ENCODE results near the gene ZNF606. TPM values are rescaled to one million over a fixed set of nuclear protein-coding genes. Genes with fewer than 3 reads are reported as not detected.

Gene ZNF606
- total and polyA plus RNA-seq, 2 donors (not counting 3 experiments of a cell fraction or from before 2014, with no cell fraction given), result 4.6 to 10.8 TPM

GRCh38 chr19:58021541-58022282 is 19.1 kb upstream of the ZNF606 start:
- Histone ChIP-seq H3K4me3 (replicated peaks in 1 of 3; ENCODE audit: insufficient read depth in 1 of 3, low read depth in 1 of 3, low read length in 3 of 3) (no peak overlapping the region), H3K36me3 (ENCODE audit: control insufficient read depth in 2 of 2, extremely low read depth in 1 of 2, insufficient read depth in 2 of 2, low read length in 2 of 2) (no peaks in the 10 kb centered on the region), H3K9me1 (replicated peaks; ENCODE audit: control insufficient read depth, extremely low read depth, insufficient read depth, low read length) (no peaks in the 10 kb centered on the region), H3K79me2 (ENCODE audit: control insufficient read depth, insufficient read depth, low read length) (no peaks in the 10 kb centered on the region), H3K27me3 (ENCODE audit: control insufficient read depth in 2 of 2, insufficient read depth in 2 of 2, low read length in 2 of 2) (no peaks in the 10 kb centered on the region), H4K20me1 (replicated peaks; ENCODE audit: control insufficient read depth, extremely low read depth, insufficient read depth, low read length) (no peaks in the 10 kb centered on the region), H3K4me1 (ENCODE audit: control insufficient read depth, extremely low read depth, insufficient read depth, low read length) (no peaks in the 10 kb centered on the region), H3K27ac (ENCODE audit: insufficient read depth, low read depth, low read length) (no peak overlapping the region), H3K9me3 (replicated peaks; ENCODE audit: control insufficient read depth, insufficient read depth, low read length) (peaks cover 1% of the 10 kb centered on the region), H2AFZ (ENCODE audit: low read depth, low read length) (no peak overlapping the region), H3K9ac (replicated peaks; ENCODE audit: extremely low read depth, insufficient read depth, low read length) (no peak overlapping the region), H3K4me2 (ENCODE audit: insufficient read depth, low read length) (no peak overlapping the region)
- FAIRE-seq (no peak), DNase-seq (ENCODE audit: low read depth, low spot score) (peak; percentile 6)
- dilution Hi-C loops (cut with MboI; ENCODE audit: extremely low pct_ligation_motif_present, low sequenced_read_pairs), result no loop called here
- CTCF ChIA-PET, result no interaction called here
- BruUV-seq (replicated peaks), result no TSS peak
- POLR2A ChIA-PET, result no interaction called here
- intact Hi-C loops (cut with micrococcal nuclease), result loop anchor here (2.0 kb wide), 1 partner anchor 133 kb away; no protein-coding TSS in a partner anchor
- TF ChIP-seq CTCF (IDR thresholded peaks at IDR 0.05; ENCODE audit: extremely low read depth in 1 of 2, insufficient read depth in 1 of 2, low read depth in 1 of 2, low read length in 2 of 2), result peak in 1 of 2 donors; percentile 12
- no peak for TF ChIP-seq MAX (IDR thresholded peaks at IDR 0.05; ENCODE audit: insufficient read depth, insufficient read length)

GRCh38 chr19:58020129-58020528 is 17.5 kb upstream of the ZNF606 start:
- intact Hi-C loops (cut with micrococcal nuclease) (no loop called here), dilution Hi-C loops (cut with MboI; ENCODE audit: extremely low pct_ligation_motif_present, low sequenced_read_pairs) (no loop called here)
- TF ChIP-seq CTCF (IDR thresholded peaks at IDR 0.05; ENCODE audit: extremely low read depth in 1 of 2, insufficient read depth in 1 of 2, low read depth in 1 of 2, low read length in 2 of 2), result no peak
- TF ChIP-seq JUN (IDR thresholded peaks at IDR 0.05; ENCODE audit: borderline replicate concordance, insufficient read depth, insufficient read length, low read depth), result no peak
- no peak for TF ChIP-seq FOS (IDR thresholded peaks at IDR 0.05; ENCODE audit: borderline replicate concordance, insufficient read depth, low read length)
- TF ChIP-seq POLR2A (IDR thresholded peaks at IDR 0.05; ENCODE audit: low read depth, low read length), result no peak
- no peak for TF ChIP-seq MYC (IDR thresholded peaks at IDR 0.05; ENCODE audit: low read depth, low read length)
- TF ChIP-seq MAX (IDR thresholded peaks at IDR 0.05; ENCODE audit: insufficient read depth, insufficient read length), result no peak
- TF ChIP-seq EZH2 (IDR thresholded peaks at IDR 0.05; ENCODE audit: borderline replicate concordance, low read depth, low read length, severe bottlenecking), result no peak
- no peak for TF ChIP-seq POLR2AphosphoS5 (IDR thresholded peaks at IDR 0.05; ENCODE audit: insufficient read depth, low read depth, low read length)
- TF ChIP-seq GATA2 (IDR thresholded peaks at IDR 0.05; ENCODE audit: insufficient read depth, insufficient read length, low read depth, low read length), result no peak
- no TSS peak for BruUV-seq (replicated peaks)
- no peaks in the 10 kb centered on the region for H3K79me2 ChIP-seq (ENCODE audit: control insufficient read depth, insufficient read depth, low read length)
- no peaks in the 10 kb centered on the region for H3K36me3 ChIP-seq (ENCODE audit: control insufficient read depth in 2 of 2, extremely low read depth in 1 of 2, insufficient read depth in 2 of 2, low read length in 2 of 2)
- H3K4me1 ChIP-seq (ENCODE audit: control insufficient read depth, extremely low read depth, insufficient read depth, low read length), result no peaks in the 10 kb centered on the region
- POLR2A ChIA-PET, result no interaction called here
- FAIRE-seq, result no peak
- CTCF ChIA-PET, result no interaction called here
- no peaks in the 10 kb centered on the region for H4K20me1 ChIP-seq (replicated peaks; ENCODE audit: control insufficient read depth, extremely low read depth, insufficient read depth, low read length)
- H2AFZ ChIP-seq (ENCODE audit: low read depth, low read length), result no peak overlapping the region
- no peak overlapping the region for H3K4me2 ChIP-seq (ENCODE audit: insufficient read depth, low read length)
- H3K9ac ChIP-seq (replicated peaks; ENCODE audit: extremely low read depth, insufficient read depth, low read length), result no peak overlapping the region
- H3K27me3 ChIP-seq (ENCODE audit: control insufficient read depth in 2 of 2, insufficient read depth in 2 of 2, low read length in 2 of 2), result no peaks in the 10 kb centered on the region
- H3K9me3 ChIP-seq (replicated peaks; ENCODE audit: control insufficient read depth, insufficient read depth, low read length), result peaks cover 1% of the 10 kb centered on the region
- no peak overlapping the region for H3K4me3 ChIP-seq (replicated peaks in 1 of 3; ENCODE audit: insufficient read depth in 1 of 3, low read depth in 1 of 3, low read length in 3 of 3)
- H3K27ac ChIP-seq (ENCODE audit: insufficient read depth, low read depth, low read length), result no peak overlapping the region
- DNase-seq (ENCODE audit: low read depth, low spot score), result no peak
- no peaks in the 10 kb centered on the region for H3K9me1 ChIP-seq (replicated peaks; ENCODE audit: control insufficient read depth, extremely low read depth, insufficient read depth, low read length)
